Neural cell (in vitro differentiated cells): ENCODE results near the gene POLRMT. TPM values are rescaled to one million over a fixed set of nuclear protein-coding genes. Genes with fewer than 3 reads are reported as not detected.

Source experiments
- H2AFZ ChIP-seq: fragments of 200-600, 300-800 bp; sonication (generic), shearing (Covaris generic); 2 replicates; pipeline ENCODE4 v1.6.0; 2014; ENCODE audit warnings: low read depth, mild to moderate bottlenecking, antibody characterized with exemption, low read length, moderate library complexity
- H3F3A ChIP-seq: fragments of 200-600 bp; shearing (Covaris generic); 2 replicates; pipeline ENCODE4 v1.6.1; 2016; ENCODE audit warnings: mild to moderate bottlenecking, moderate library complexity, mixed read lengths, antibody characterized with exemption, low read length; ENCODE audit not compliant: insufficient read depth, poor library complexity, severe bottlenecking
- H3K27ac ChIP-seq: fragments of 200-600, 300-800 bp; sonication (generic), shearing (Covaris generic); 2 replicates; pipeline ENCODE4 v1.5.1; 2014; ENCODE audit warnings: mild to moderate bottlenecking, low read length, moderate library complexity
- H3K27me3 ChIP-seq: fragments of 300-800, 200-600 bp; sonication (generic), shearing (Covaris generic); 2 replicates; pipeline ENCODE4 v1.6.0; 2014; ENCODE audit warnings: mild to moderate bottlenecking, low read depth, low read length, moderate library complexity; ENCODE audit not compliant: insufficient read depth
- H3K36me3 ChIP-seq: fragments of 300-800, 200-600 bp; sonication (generic), shearing (Covaris generic); 2 replicates; pipeline ENCODE4 v1.5.1; 2014; ENCODE audit warnings: mild to moderate bottlenecking, antibody characterized with exemption, low read length, moderate library complexity; ENCODE audit not compliant: insufficient read depth
- H3K4me2 ChIP-seq: fragments of 300-800, 200-600 bp; sonication (generic), shearing (Covaris generic); 2 replicates; pipeline ENCODE4 v1.6.0; 2014; ENCODE audit warnings: mild to moderate bottlenecking, low read length
- H3K4me3 ChIP-seq: fragments of 300-800, 200-600 bp; sonication (generic), shearing (Covaris generic); 2 replicates; pipeline ENCODE4 v1.5.1; 2014; ENCODE audit warnings: mild to moderate bottlenecking, low read length, moderate library complexity
- H3K79me2 ChIP-seq: fragments of 200-600 bp; shearing (Covaris generic); replicated peaks from 2 replicates; pipeline ENCODE4 v1.6.0; 2014; ENCODE audit warnings: mild to moderate bottlenecking, low read length, moderate library complexity; ENCODE audit not compliant: insufficient read depth
- H3K9ac ChIP-seq: fragments of 300-800, 200-600 bp; sonication (generic), shearing (Covaris generic); 2 replicates; pipeline ENCODE4 v1.6.1; 2016; ENCODE audit warnings: mild to moderate bottlenecking, low read length, mixed read lengths
- H3K9me2 ChIP-seq: fragments of 200-600 bp; shearing (Covaris generic); 2 replicates; pipeline ENCODE4 v1.6.1; 2016; ENCODE audit warnings: mild to moderate bottlenecking, low read length, mixed read lengths; ENCODE audit not compliant: insufficient read depth
- H3K9me3 ChIP-seq: fragments of 200-600, 300-800 bp; sonication (generic), shearing (Covaris generic); 2 replicates; pipeline ENCODE4 v1.6.1; 2016; ENCODE audit warnings: mild to moderate bottlenecking, mixed run types, low read length, moderate library complexity, mixed read lengths
- H4K20me1 ChIP-seq: fragments of 200-600 bp; shearing (Covaris generic); 2 replicates; pipeline ENCODE4 v1.6.1; 2016; ENCODE audit warnings: mild to moderate bottlenecking, mixed run types; ENCODE audit not compliant: insufficient read depth
- CTCF ChIP-seq: fragments of 450-650 bp; IDR thresholded peaks from 2 replicates; pipeline ENCODE4 v1.5.1; 2014; ENCODE audit warnings: antibody characterized with exemption, mild to moderate bottlenecking, moderate library complexity; ENCODE audit not compliant: poor library complexity, severe bottlenecking
- EP300 ChIP-seq: fragments of 450-650 bp; conservative IDR thresholded peaks from 2 replicates; pipeline ENCODE4 v1.6.1; 2014; ENCODE audit warnings: antibody characterized with exemption, mild to moderate bottlenecking, moderate library complexity; ENCODE audit not compliant: poor library complexity, severe bottlenecking
- EZH2 ChIP-seq: fragments of 200-600, 300-800 bp; shearing (Covaris generic), sonication (generic); IDR thresholded peaks from 2 replicates; pipeline ENCODE4 v1.6.1; 2014; ENCODE audit warnings: antibody characterized with exemption, low read length, borderline replicate concordance, mild to moderate bottlenecking; ENCODE audit not compliant: insufficient read depth, poor library complexity, severe bottlenecking
- MXI1 ChIP-seq: fragments of 450-650 bp; conservative IDR thresholded peaks from 2 replicates; pipeline ENCODE4 v1.6.1; 2014; ENCODE audit warnings: antibody characterized with exemption, mild to moderate bottlenecking; ENCODE audit not compliant: poor library complexity, severe bottlenecking
- POLR2AphosphoS5 ChIP-seq: IDR thresholded peaks from 2 replicates; pipeline ENCODE4 v1.6.1; 2012
- RAD21 ChIP-seq: fragments of 450-650 bp; conservative IDR thresholded peaks from 2 replicates; pipeline ENCODE4 v1.6.1; 2014; ENCODE audit warnings: antibody characterized with exemption, mild to moderate bottlenecking, moderate library complexity
- REST ChIP-seq: IDR thresholded peaks from 2 replicates; pipeline ENCODE4 v1.6.1; 2012; ENCODE audit warnings: borderline replicate concordance
- SMC3 ChIP-seq: fragments of 450-650 bp; conservative IDR thresholded peaks from 2 replicates; pipeline ENCODE4 v1.6.1; 2014; ENCODE audit warnings: antibody characterized with exemption, mild to moderate bottlenecking, moderate library complexity; ENCODE audit not compliant: poor library complexity
- TAF1 ChIP-seq: IDR thresholded peaks from 2 replicates; pipeline ENCODE4 v1.6.1; 2012; ENCODE audit warnings: low read depth
- polyA plus RNA-seq: library from polyadenylated mRNA; depleted of rRNA; stranded (reverse); fragments of >200 nt; gene quantifications from 2 replicates; pipeline ENCODE4 v1.2.3, GENCODE V29; 2014

POLRMT gene
- polyA plus RNA-seq, 1 donor from 2014 or later, result 28.3 TPM

GRCh38 chr19:647566-648284 is 14.4 kb upstream of the POLRMT start:
- no peak overlapping the region for H3K27ac ChIP-seq
- no peaks in the 10 kb centered on the region for H3K9me3 ChIP-seq
- no peaks in the 10 kb centered on the region for H3K79me2 ChIP-seq
- H3K36me3 ChIP-seq, result no peaks in the 10 kb centered on the region
- no peak overlapping the region for H3K4me3 ChIP-seq
- no peak overlapping the region for H2AFZ ChIP-seq
- H3K27me3 ChIP-seq, result no peaks in the 10 kb centered on the region
- H4K20me1 ChIP-seq, result no peaks in the 10 kb centered on the region
- no peak for TF ChIP-seq CTCF
- TF ChIP-seq POLR2AphosphoS5, result no peak
- H3F3A ChIP-seq, result no peaks in the 10 kb centered on the region
- H3K4me2 ChIP-seq, result no peak overlapping the region
- H3K9me2 ChIP-seq, result no peaks in the 10 kb centered on the region
- no peak overlapping the region for H3K9ac ChIP-seq

GRCh38 chr19:646779-647565 is 13.6 kb upstream of the POLRMT start:
- Histone ChIP-seq H4K20me1 (no peaks in the 10 kb centered on the region), H3K27me3 (no peaks in the 10 kb centered on the region), H3K4me2 (no peak overlapping the region), H3K27ac (no peak overlapping the region), H2AFZ (no peak overlapping the region), H3K9me3 (no peaks in the 10 kb centered on the region), H3F3A (no peaks in the 10 kb centered on the region), H3K36me3 (no peaks in the 10 kb centered on the region), H3K9me2 (no peaks in the 10 kb centered on the region), H3K4me3 (no peak overlapping the region), H3K9ac (no peak overlapping the region), H3K79me2 (no peaks in the 10 kb centered on the region)
- TF ChIP-seq SMC3 (no peak), POLR2AphosphoS5 (no peak), EZH2 (no peak), EP300 (no peak), REST (no peak), TAF1 (no peak), MXI1 (no peak), RAD21 (no peak), CTCF (no peak)
